Measurements from ENCODE around the gene FFAR3.
"Not testable (repeated sequence)": the region's sequence is repeated elsewhere in the genome, so short reads cannot be mapped to it uniquely, and the experiment has no call there.

- not testable (repeated sequence) for TF ChIP-seq CTCF (IDR thresholded peaks at IDR 0.05; ENCODE audit: low read depth, low read length, missing input control); REST (IDR thresholded peaks at IDR 0.05); SP1 (IDR thresholded peaks at IDR 0.05); JUND (IDR thresholded peaks at IDR 0.05); NR2F2 (IDR thresholded peaks at IDR 0.05); ZBTB33 (IDR thresholded peaks at IDR 0.05); RAD21 (IDR thresholded peaks at IDR 0.05); TAF1 (conservative IDR thresholded peaks at IDR 0.05); GABPA (IDR thresholded peaks at IDR 0.05 in 1 of 2, conservative IDR thresholded peaks at IDR 0.05 in 1 of 2); EGR1 (IDR thresholded peaks at IDR 0.05; ENCODE audit: low read depth in 2 of 2)
- TF ChIP-seq, protein P1, sequence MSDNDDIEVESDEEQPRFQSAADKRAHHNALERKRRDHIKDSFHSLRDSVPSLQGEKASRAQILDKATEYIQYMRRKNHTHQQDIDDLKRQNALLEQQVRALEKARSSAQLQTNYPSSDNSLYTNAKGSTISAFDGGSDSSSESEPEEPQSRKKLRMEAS (IDR thresholded peaks at IDR 0.05), result not testable (repeated sequence)
These were observed 574 bp downstream of the FFAR3 start for GRCh38 chr19:35358834-35359233.
